CD4-positive, CD25-positive, alpha-beta regulatory T cell (primary cell): ENCODE measurements around the gene PLA1A. TPM values are rescaled to one million over a fixed set of nuclear protein-coding genes. Genes with fewer than 3 reads are reported as not detected.
A peak's percentile ranks its signal among the peaks of the same experiment; 100 is the strongest.

ENCODE experiments used
- ATAC-seq, 2 donors: fragments of 150-1000 bp; cut with Tn5 transposase; one replicate each; pipeline ENCODE4 v1.10.0; 2021; ENCODE audit warnings: low read depth in 2 of 2, moderate number of reproducible peaks in 2 of 2, moderate library complexity in 1 of 2
- DNase-seq, 3 donors: peaks; one replicate each; pipeline versions ENCODE4 v3.0.0 to v3.0.0-alpha.2; 2012 to 2022; ENCODE audit warnings: mixed read lengths in 1 of 3
- H3K27ac ChIP-seq: one replicate; pipeline ENCODE4 v1.7.0; 2013; ENCODE audit warnings: mild to moderate bottlenecking, low read length; ENCODE audit not compliant: insufficient read depth, poor library complexity, severe bottlenecking
- H3K27me3 ChIP-seq: one replicate; pipeline ENCODE4 v1.7.0; 2013; ENCODE audit warnings: low read length; ENCODE audit not compliant: control insufficient read depth, insufficient read depth
- H3K36me3 ChIP-seq: one replicate; pipeline ENCODE4 v1.7.0; 2013; ENCODE audit warnings: mild to moderate bottlenecking, low read length, moderate library complexity; ENCODE audit not compliant: control insufficient read depth, insufficient read depth
- H3K4me1 ChIP-seq: 2 replicates; pipeline ENCODE4 v1.7.0; 2013; ENCODE audit warnings: mild to moderate bottlenecking, low read length; ENCODE audit not compliant: insufficient read depth, control insufficient read depth, poor library complexity, severe bottlenecking
- H3K4me3 ChIP-seq: one replicate; pipeline ENCODE4 v1.7.0; 2013; ENCODE audit warnings: low read depth, mild to moderate bottlenecking, low read length, moderate library complexity
- H3K9me3 ChIP-seq, 2 experiments: 1 replicate in 1 of 2; 2 replicates in 1 of 2; pipeline ENCODE4 v1.7.0; 2013; ENCODE audit warnings: low read length in 2 of 2, mild to moderate bottlenecking in 1 of 2, moderate library complexity in 1 of 2; ENCODE audit not compliant: control insufficient read depth in 2 of 2
- H3K27ac Mint-ChIP-seq, 3 donors: one replicate each; pipeline ENCODE4 v1.8.0; 2020 to 2022; ENCODE audit warnings: mild to moderate bottlenecking in 3 of 3, mixed read lengths in 3 of 3, moderate library complexity in 2 of 3
- H3K27me3 Mint-ChIP-seq: one replicate; pipeline ENCODE4 v1.8.0; 2022; ENCODE audit warnings: mild to moderate bottlenecking, mixed read lengths
- H3K36me3 Mint-ChIP-seq: one replicate; pipeline ENCODE4 v1.8.0; 2020; ENCODE audit warnings: mixed read lengths
- H3K4me1 Mint-ChIP-seq, 4 donors: one replicate each; pipeline ENCODE4 v1.8.0; 2020 to 2022; ENCODE audit warnings: mixed read lengths in 4 of 4, mild to moderate bottlenecking in 1 of 4
- H3K4me3 Mint-ChIP-seq, 4 donors: one replicate each; pipeline ENCODE4 v1.8.0; 2020 to 2022; ENCODE audit warnings: mild to moderate bottlenecking in 4 of 4, mixed read lengths in 4 of 4, moderate library complexity in 3 of 4
- H3K9me3 Mint-ChIP-seq, 7 donors: one replicate each; pipeline ENCODE4 v1.8.0; 2020 to 2022; ENCODE audit warnings: mixed read lengths in 7 of 7, mild to moderate bottlenecking in 3 of 7, moderate library complexity in 2 of 7
- polyA plus RNA-seq, 4 donors: library from polyadenylated mRNA; unstranded; fragments of 300-500 nt; fragmentation: Illumina TruSeq; gene quantifications; one replicate each; pipeline ENCODE4 v1.2.3, GENCODE V29; 2021
- total RNA-seq: library from RNA; stranded (reverse); gene quantifications from one replicate; pipeline ENCODE4 v1.2.3, GENCODE V29; 2022

Gene PLA1A
- total and polyA plus RNA-seq, 5 donors from 2014 or later, result 0.18 TPM; not detected in 4

DNA sequence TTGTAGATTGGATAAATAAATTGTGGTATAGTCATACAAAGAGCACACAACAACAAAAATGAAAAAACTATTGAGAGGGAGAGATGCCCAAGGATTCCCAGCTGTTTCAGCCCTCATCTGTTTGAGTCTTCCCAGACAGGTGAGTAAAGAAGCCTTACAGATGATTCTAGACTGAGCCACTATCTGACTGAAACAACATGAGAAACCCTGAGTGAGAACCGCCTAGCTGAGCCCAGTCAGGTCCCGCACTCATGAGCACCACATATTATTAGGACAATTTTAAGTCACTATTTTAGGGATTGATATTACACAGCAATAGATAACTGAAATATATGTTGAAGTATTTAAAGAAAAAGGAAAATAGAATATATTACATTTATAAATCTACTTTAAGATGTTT is 43.7 kb downstream of the PLA1A start:
- Mint-ChIP-seq H3K4me1 (peaks cover 11 to 29% (median 18%) of the 10 kb centered on the region in 4 donors), H3K9me3 (peaks cover 0 to 4% (median 0%) of the 10 kb centered on the region in 7 donors), H3K27ac (no peak overlapping the region), H3K4me3 (no peak overlapping the region), H3K27me3 (no peaks in the 10 kb centered on the region), H3K36me3 (peaks cover 28% of the 10 kb centered on the region)
- ATAC-seq (no peak), DNase-seq (no peak)
- peaks cover 17% of the 10 kb centered on the region for H3K36me3 ChIP-seq
- no peaks in the 10 kb centered on the region for H3K9me3 ChIP-seq
- no peak overlapping the region for H3K27ac ChIP-seq
- no peaks in the 10 kb centered on the region for H3K27me3 ChIP-seq
- H3K4me3 ChIP-seq, result no peak overlapping the region
- peaks cover 20% of the 10 kb centered on the region for H3K4me1 ChIP-seq

GRCh38 chr3:119642746-119643473 is 45.2 kb downstream of the PLA1A start:
- ATAC-seq (no peak), DNase-seq (peak in 1 of 3 donors; percentile 22)
- Mint-ChIP-seq H3K27me3 (no peaks in the 10 kb centered on the region), H3K36me3 (peaks cover 42% of the 10 kb centered on the region), H3K9me3 (peaks cover 0 to 4% (median 0%) of the 10 kb centered on the region in 7 donors), H3K27ac (no peak overlapping the region), H3K4me1 (peaks cover 7 to 24% (median 16%) of the 10 kb centered on the region in 4 donors), H3K4me3 (no peak overlapping the region)
- Histone ChIP-seq H3K36me3 (peaks cover 24% of the 10 kb centered on the region), H3K27ac (no peak overlapping the region), H3K27me3 (no peaks in the 10 kb centered on the region), H3K9me3 (no peaks in the 10 kb centered on the region), H3K4me3 (no peak overlapping the region), H3K4me1 (peaks cover 16% of the 10 kb centered on the region)

- Histone ChIP-seq H3K9me3 (no peaks in the 10 kb centered on the region), H3K4me1 (peaks cover 10% of the 10 kb centered on the region), H3K27ac (no peak overlapping the region), H3K27me3 (no peaks in the 10 kb centered on the region), H3K36me3 (peaks cover 30% of the 10 kb centered on the region), H3K4me3 (no peak overlapping the region)
- Mint-ChIP-seq H3K4me3 (no peak overlapping the region), H3K9me3 (peaks cover 0 to 4% (median 0%) of the 10 kb centered on the region in 7 donors), H3K27ac (no peak overlapping the region), H3K4me1 (peaks cover 5 to 18% (median 11%) of the 10 kb centered on the region in 4 donors), H3K27me3 (no peaks in the 10 kb centered on the region), H3K36me3 (peaks cover 47% of the 10 kb centered on the region)
- no peak for DNase-seq
- ATAC-seq, result no peak
Observed at GRCh38 chr3:119643528-119643927, 45.8 kb downstream of the PLA1A start.

GRCh38 chr3:119644481-119644880 is 46.8 kb downstream of the PLA1A start:
- Histone ChIP-seq H3K27me3 (no peaks in the 10 kb centered on the region), H3K36me3 (peaks cover 35% of the 10 kb centered on the region), H3K4me1 (peaks cover under 1% of the 10 kb centered on the region), H3K9me3 (no peaks in the 10 kb centered on the region), H3K4me3 (no peak overlapping the region), H3K27ac (no peak overlapping the region)
- Mint-ChIP-seq H3K36me3 (peaks cover 53% of the 10 kb centered on the region), H3K9me3 (peaks cover 0 to 4% (median 0%) of the 10 kb centered on the region in 7 donors), H3K4me1 (peaks cover 3 to 8% (median 4%) of the 10 kb centered on the region in 4 donors), H3K27ac (no peak overlapping the region), H3K27me3 (no peaks in the 10 kb centered on the region), H3K4me3 (no peak overlapping the region)
- no peak for ATAC-seq
- DNase-seq, result no peak

DNA sequence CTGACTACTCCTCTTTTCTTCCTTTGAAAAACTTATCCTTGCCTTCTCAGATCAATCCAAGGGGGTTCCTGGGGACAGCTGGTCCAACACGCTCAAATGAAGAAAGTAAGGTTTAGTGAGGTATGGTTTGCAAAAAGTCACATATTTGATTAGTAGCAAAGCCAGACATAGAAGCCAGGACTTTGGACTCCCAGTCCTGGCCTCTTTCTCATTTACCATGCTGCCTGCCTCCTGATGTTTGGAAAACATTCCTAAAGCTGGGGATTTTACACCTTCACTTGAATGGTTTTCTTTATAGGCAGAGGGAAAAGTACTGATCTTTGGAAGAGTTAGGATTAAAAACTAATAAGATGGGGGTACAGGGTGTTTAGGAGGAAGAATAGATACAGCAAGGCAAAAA is 48.1 kb downstream of the PLA1A start:
- Histone ChIP-seq H3K36me3 (peaks cover 35% of the 10 kb centered on the region), H3K27me3 (no peaks in the 10 kb centered on the region), H3K4me1 (no peaks in the 10 kb centered on the region), H3K4me3 (no peak overlapping the region), H3K9me3 (no peaks in the 10 kb centered on the region), H3K27ac (no peak overlapping the region)
- no peaks in the 10 kb centered on the region for H3K4me1 Mint-ChIP-seq
- H3K36me3 Mint-ChIP-seq, result peaks cover 49% of the 10 kb centered on the region
- peaks cover 0 to 1% (median 0%) of the 10 kb centered on the region in 7 donors for H3K9me3 Mint-ChIP-seq
- H3K27me3 Mint-ChIP-seq, result no peaks in the 10 kb centered on the region
- ATAC-seq, result no peak
- H3K27ac Mint-ChIP-seq, result no peak overlapping the region
- no peak overlapping the region for H3K4me3 Mint-ChIP-seq
- DNase-seq, result no peak

GRCh38 chr3:119647171-119647570 is 49.5 kb downstream of the PLA1A start:
- Histone ChIP-seq H3K4me3 (no peak overlapping the region), H3K4me1 (no peaks in the 10 kb centered on the region), H3K36me3 (peaks cover 30% of the 10 kb centered on the region), H3K27me3 (no peaks in the 10 kb centered on the region), H3K27ac (no peak overlapping the region), H3K9me3 (no peaks in the 10 kb centered on the region)
- Mint-ChIP-seq H3K27me3 (no peaks in the 10 kb centered on the region), H3K9me3 (no peaks in the 10 kb centered on the region), H3K36me3 (peaks cover 49% of the 10 kb centered on the region), H3K4me3 (no peak overlapping the region), H3K4me1 (peaks cover 0 to 2% (median 0%) of the 10 kb centered on the region in 4 donors), H3K27ac (no peak overlapping the region)
- DNase-seq (no peak), ATAC-seq (no peak)

DNA sequence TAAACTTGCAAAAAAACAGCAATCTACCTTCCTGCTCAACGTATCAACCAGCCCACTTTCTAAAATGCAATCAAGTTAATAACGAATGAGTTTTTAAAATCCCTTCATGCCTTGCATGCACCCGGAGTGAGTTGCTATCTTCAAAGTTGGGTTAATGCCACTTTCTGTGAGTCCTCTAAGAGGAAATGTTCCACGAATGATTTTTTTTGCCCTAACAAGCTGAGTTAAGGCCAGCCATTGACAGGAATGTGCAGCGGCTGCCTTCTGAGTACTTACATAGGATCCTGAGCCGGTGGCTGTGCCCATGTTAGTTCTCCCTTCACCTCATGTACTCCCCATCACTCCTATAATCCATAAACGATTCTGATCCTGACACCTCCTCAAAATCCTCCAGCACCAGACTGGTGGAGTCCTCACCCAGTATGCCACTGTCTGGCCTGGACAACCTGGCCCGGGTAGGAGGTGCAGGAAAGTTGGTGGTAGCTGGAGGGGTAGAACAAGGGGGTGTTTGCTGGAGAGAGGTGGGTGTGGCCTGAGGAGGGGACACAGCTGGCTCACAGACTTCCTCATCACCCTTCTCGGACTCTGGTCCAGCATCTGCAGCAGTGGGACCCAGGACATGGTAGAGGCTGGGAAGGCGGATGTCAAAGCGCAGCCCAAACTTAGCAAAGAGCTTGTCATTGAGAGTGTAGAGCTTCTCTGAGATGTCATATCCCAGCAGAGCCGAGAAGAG is 50.3 kb downstream of the PLA1A start:
- no peaks in the 10 kb centered on the region for H3K27me3 Mint-ChIP-seq

More for the DNA sequence above, 50.3 kb downstream of the PLA1A start:
- H3K4me3 ChIP-seq, result no peak overlapping the region
- peaks cover 0 to 2% (median 0%) of the 10 kb centered on the region in 4 donors for H3K4me1 Mint-ChIP-seq
- H3K36me3 ChIP-seq, result peaks cover 26% of the 10 kb centered on the region
- no peaks in the 10 kb centered on the region for H3K9me3 Mint-ChIP-seq
- DNase-seq, result no peak
- H3K27ac Mint-ChIP-seq, result no peak overlapping the region
- no peaks in the 10 kb centered on the region for H3K4me1 ChIP-seq
- no peak overlapping the region for H3K4me3 Mint-ChIP-seq
- no peak for ATAC-seq
- no peaks in the 10 kb centered on the region for H3K27me3 ChIP-seq
- no peak overlapping the region for H3K27ac ChIP-seq
- H3K36me3 Mint-ChIP-seq, result peaks cover 53% of the 10 kb centered on the region
- H3K9me3 ChIP-seq, result no peaks in the 10 kb centered on the region
